AG09309 (cell line): ENCODE measurements around the gene ST7.
A peak's percentile ranks its signal among the peaks of the same experiment; 100 is the strongest.

Experiments
- DNase-seq: peaks from one replicate; pipeline ENCODE4 v3.0.0-alpha.2; 2010; ENCODE audit warnings: low read depth
- H3K4me3 ChIP-seq: 2 replicates; pipeline ENCODE4 v1.5.1; 2011; ENCODE audit warnings: mild to moderate bottlenecking, low read depth, low read length, moderate library complexity; ENCODE audit not compliant: control insufficient read depth
- CTCF ChIP-seq: IDR thresholded peaks from 2 replicates; pipeline ENCODE4 v1.5.1; 2011; ENCODE audit warnings: mild to moderate bottlenecking, low read depth, low read length, inconsistent platforms; ENCODE audit not compliant: insufficient read depth, control insufficient read depth; ENCODE audit errors: missing control alignments

Gene ST7

GRCh38 chr7:117012284-117012683 is 59.0 kb downstream of the ST7 start:
- TF ChIP-seq CTCF = no peak
- H3K4me3 ChIP-seq = no peak overlapping the region
- DNase-seq = no peak

GRCh38 chr7:117012696-117013095 is 59.4 kb downstream of the ST7 start:
- no peak overlapping the region for H3K4me3 ChIP-seq
- no peak for DNase-seq
- peak; percentile 40 for TF ChIP-seq CTCF

GRCh38 chr7:117014099-117014656 is 60.9 kb downstream of the ST7 start:
- no peak for TF ChIP-seq CTCF
- no peak for DNase-seq
- no peak overlapping the region for H3K4me3 ChIP-seq

- no peak overlapping the region for H3K4me3 ChIP-seq
- no peak for DNase-seq
- TF ChIP-seq CTCF = no peak
Measured at GRCh38 chr7:117014673-117015133, 61.4 kb downstream of the ST7 start.

- no peak for TF ChIP-seq CTCF
- H3K4me3 ChIP-seq = no peak overlapping the region
- no peak for DNase-seq
Measured at GRCh38 chr7:117015258-117016184, 62.2 kb downstream of the ST7 start.

GRCh38 chr7:117017017-117017451 is 63.7 kb downstream of the ST7 start:
- no peak for DNase-seq
- no peak for TF ChIP-seq CTCF

More at GRCh38 chr7:117017017-117017451, 63.7 kb downstream of the ST7 start:
- H3K4me3 ChIP-seq = no peak overlapping the region
